Nephron (organoid): ENCODE measurements around the gene C1QL1.

Experiments
- H3K27ac Mint-ChIP-seq, 3 experiments: 2 replicates each; pipeline ENCODE4 v1.8.0; 2020; ENCODE audit warnings: mixed read lengths in 3 of 3, mild to moderate bottlenecking in 2 of 3, moderate library complexity in 1 of 3
- H3K27me3 Mint-ChIP-seq: 2 replicates; pipeline ENCODE4 v1.8.0; 2021; ENCODE audit warnings: low read depth, mild to moderate bottlenecking, moderate library complexity, mixed read lengths
- H3K36me3 Mint-ChIP-seq: 2 replicates; pipeline ENCODE4 v1.8.0; 2020; ENCODE audit warnings: low read depth, mixed read lengths
- H3K4me1 Mint-ChIP-seq: 2 replicates; pipeline ENCODE4 v1.8.0; 2020; ENCODE audit warnings: mixed read lengths
- H3K4me3 Mint-ChIP-seq, 3 experiments: 2 replicates each; pipeline ENCODE4 v1.8.0; 2020; ENCODE audit warnings: mild to moderate bottlenecking in 3 of 3, mixed read lengths in 3 of 3, moderate library complexity in 2 of 3
- H3K9me3 Mint-ChIP-seq: 2 replicates; pipeline ENCODE4 v1.8.0; 2020; ENCODE audit warnings: mixed read lengths
- CTCF ChIP-seq, 3 experiments: fragments of 200-600 bp; sonication (generic); IDR thresholded peaks; one replicate each; pipeline ENCODE4 v1.5.0; 2021; ENCODE audit warnings: antibody characterized with exemption in 3 of 3; ENCODE audit not compliant: unreplicated experiment in 3 of 3

The C1QL1 gene

GRCh38 chr17:44924107-44924544, 44.0 kb downstream of the C1QL1 start:
- H3K4me3 Mint-ChIP-seq: no peak overlapping the region
- peaks cover 9% of the 10 kb centered on the region for H3K4me1 Mint-ChIP-seq
- no peak overlapping the region for H3K27ac Mint-ChIP-seq
- no peak for TF ChIP-seq CTCF (IDR thresholded peaks at IDR 0.05; ENCODE audit: unreplicated experiment in 3 of 3)
- H3K36me3 Mint-ChIP-seq: peaks cover 17% of the 10 kb centered on the region
- peaks cover 14% of the 10 kb centered on the region for H3K27me3 Mint-ChIP-seq
- H3K9me3 Mint-ChIP-seq: no peaks in the 10 kb centered on the region

GRCh38 chr17:44922746-44923470, 45.2 kb downstream of the C1QL1 start:
- Mint-ChIP-seq H3K9me3 (no peaks in the 10 kb centered on the region), H3K4me3 (no peak overlapping the region), H3K27me3 (peaks cover 14% of the 10 kb centered on the region), H3K4me1 (peaks cover 9% of the 10 kb centered on the region), H3K27ac (no peak overlapping the region), H3K36me3 (peaks cover 16% of the 10 kb centered on the region)
- no peak for TF ChIP-seq CTCF (IDR thresholded peaks at IDR 0.05; ENCODE audit: unreplicated experiment in 3 of 3)

- Mint-ChIP-seq H3K4me1 (peaks cover 9% of the 10 kb centered on the region), H3K27me3 (peaks cover 18% of the 10 kb centered on the region), H3K27ac (no peak overlapping the region), H3K36me3 (peaks cover 12% of the 10 kb centered on the region), H3K9me3 (no peaks in the 10 kb centered on the region), H3K4me3 (no peak overlapping the region)
- TF ChIP-seq CTCF (IDR thresholded peaks at IDR 0.05; ENCODE audit: unreplicated experiment in 3 of 3): no peak
Measured at GRCh38 chr17:44922136-44922535, 46.0 kb downstream of the C1QL1 start.

GRCh38 chr17:44921122-44921882, 46.8 kb downstream of the C1QL1 start:
- H3K4me3 Mint-ChIP-seq: no peak overlapping the region
- H3K27ac Mint-ChIP-seq: no peak overlapping the region
- H3K36me3 Mint-ChIP-seq: peaks cover 8% of the 10 kb centered on the region
- no peaks in the 10 kb centered on the region for H3K9me3 Mint-ChIP-seq
- H3K27me3 Mint-ChIP-seq: peaks cover 20% of the 10 kb centered on the region
- H3K4me1 Mint-ChIP-seq: peaks cover 9% of the 10 kb centered on the region
- no peak for TF ChIP-seq CTCF (IDR thresholded peaks at IDR 0.05; ENCODE audit: unreplicated experiment in 3 of 3)

- H3K36me3 Mint-ChIP-seq: peaks cover 1% of the 10 kb centered on the region
- H3K9me3 Mint-ChIP-seq: no peaks in the 10 kb centered on the region
- peaks cover 24% of the 10 kb centered on the region for H3K27me3 Mint-ChIP-seq
- H3K4me3 Mint-ChIP-seq: no peak overlapping the region
- peaks cover 9% of the 10 kb centered on the region for H3K4me1 Mint-ChIP-seq
- no peak overlapping the region for H3K27ac Mint-ChIP-seq
- TF ChIP-seq CTCF (IDR thresholded peaks at IDR 0.05; ENCODE audit: unreplicated experiment in 3 of 3): no peak
Measured at GRCh38 chr17:44920565-44920940, 47.5 kb downstream of the C1QL1 start.
